Measurements from ENCODE around the gene FEZ2. TPM values are rescaled to one million over a fixed set of nuclear protein-coding genes. Genes with fewer than 3 reads are reported as not detected.

Gene FEZ2
- total and polyA plus RNA-seq, 10 of the 15 experiments (the other 5 are each of a cell fraction or from before 2014, with no cell fraction given) = 3.0 to 15.4 (median 6.6) TPM

DNA sequence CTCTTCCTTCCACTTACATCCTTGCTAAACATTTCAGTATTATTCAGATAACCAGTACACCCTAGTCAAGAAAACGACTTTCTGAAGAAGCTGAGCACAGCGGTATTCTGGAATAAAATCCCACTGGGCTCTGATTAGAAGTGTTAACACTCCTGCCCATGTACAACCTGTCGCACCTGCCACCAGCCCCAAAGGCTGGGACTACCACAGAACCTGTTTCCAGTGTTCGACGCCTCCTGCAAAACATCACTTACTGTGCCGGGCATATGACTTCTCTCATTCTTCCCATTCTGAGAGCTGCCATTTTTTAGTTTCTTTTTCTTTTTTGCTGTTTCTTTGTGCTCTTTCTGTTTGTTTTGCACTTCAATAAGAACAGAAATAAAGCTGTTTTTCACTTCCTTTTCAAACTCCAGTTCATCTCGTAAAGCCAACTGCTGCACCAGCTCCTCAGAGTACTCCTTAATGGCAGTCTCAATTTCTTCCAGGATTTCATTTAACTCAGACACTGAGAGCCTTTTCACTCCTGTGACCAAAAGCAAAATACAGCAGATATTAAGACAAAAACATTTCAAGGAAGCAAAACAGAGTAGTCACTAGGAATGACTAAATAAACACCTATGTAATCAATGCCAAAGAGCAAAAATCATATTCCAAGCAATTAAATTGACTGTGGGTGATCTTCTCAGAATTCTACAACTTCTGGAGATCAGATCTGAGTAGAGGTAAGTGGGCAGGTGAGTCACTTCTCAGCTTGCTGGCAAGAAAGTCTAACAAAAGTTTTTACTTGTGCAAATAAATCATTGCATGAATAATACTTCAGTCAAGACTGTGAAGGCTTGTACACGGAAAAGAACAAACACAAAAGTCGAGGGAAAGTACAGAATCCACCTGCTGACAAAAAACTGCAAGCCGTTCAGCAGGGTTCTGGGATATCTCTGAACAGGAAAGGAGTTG lies 19.3 kb downstream of the FEZ2 start:
- in situ Hi-C loops (cut with MboI) (no loop called here), intact Hi-C loops (cut with micrococcal nuclease; ENCODE audit: unreplicated experiment) (no loop called here)
- Histone ChIP-seq H3K9me3 (replicated peaks; ENCODE audit: control insufficient read depth, insufficient read depth, low read length) (no peaks in the 10 kb centered on the region), H3K27ac (ENCODE audit: control insufficient read depth, insufficient read depth) (no peak overlapping the region), H3K79me2 (ENCODE audit: control insufficient read depth, insufficient read depth, low read length) (no peaks in the 10 kb centered on the region), H2AFZ (ENCODE audit: control insufficient read depth, low read depth, low read length) (no peak overlapping the region), H3K36me3 (ENCODE audit: control insufficient read depth in 2 of 2, insufficient read depth in 2 of 2, low read length in 1 of 2) (peaks cover 0 to 14% of the 10 kb centered on the region in 2 experiments; a peak in 3 of 4 replicates), H3K4me2 (ENCODE audit: control insufficient read depth, insufficient read depth) (no peak overlapping the region), H3K27me3 (replicated peaks in 1 of 2; ENCODE audit: control insufficient read depth in 2 of 2, insufficient read depth in 2 of 2, low read length in 1 of 2) (no peaks in the 10 kb centered on the region), H3K4me3 (no peak overlapping the region), H3K4me1 (ENCODE audit: control insufficient read depth, insufficient read depth, low read length) (0 out of 2 replicates have a peak, but pooled peaks cover 5% of the 10 kb centered on the region), H3K9ac (ENCODE audit: control insufficient read depth, insufficient read depth, low read length) (no peak overlapping the region), H4K20me1 (ENCODE audit: control insufficient read depth, insufficient read depth) (no peaks in the 10 kb centered on the region)
- ATAC-seq (no peak), DNase-seq (ENCODE audit: low read depth, low spot score) (no peak), FAIRE-seq (peak; percentile 54)
- no TSS peak for BruUV-seq (replicated peaks)
- CTCF ChIA-PET = interaction anchor here (1.0 kb wide), 1 partner anchor 9 kb away, joined by 3 read pairs; no protein-coding TSS in a partner anchor
- RAD21 ChIA-PET (ENCODE audit: unreplicated experiment) = no interaction called here
- SMC1A ChIA-PET (ENCODE audit: uncharacterized antibody, unreplicated experiment) = no interaction called here
- 82% methylated on average over 10 of the region's 10 CpGs for WGBS (ENCODE audit: insufficient coverage, insufficient replicate concordance, low lambda C conversion rate, missing lambda C conversion rate)
- POLR2A ChIA-PET = no interaction called here
- no peak for TF ChIP-seq ZNF592 (IDR thresholded peaks at IDR 0.05)
- no peak for TF ChIP-seq MLLT1 (IDR thresholded peaks at IDR 0.05)
- TF ChIP-seq JUNB (IDR thresholded peaks at IDR 0.05) = no peak
- TF ChIP-seq BMI1 (IDR thresholded peaks at IDR 0.05; ENCODE audit: borderline replicate concordance) = no peak
- TF ChIP-seq RBBP5 (conservative IDR thresholded peaks at IDR 0.05) = no peak
- TF ChIP-seq SRF (IDR thresholded peaks at IDR 0.05; ENCODE audit: low read depth in 2 of 2, low read length in 2 of 2) = no peak
- no peak for TF ChIP-seq MEF2A (IDR thresholded peaks at IDR 0.05; ENCODE audit: insufficient read depth, low read depth, low read length)
- no peak for TF ChIP-seq ETV6 (conservative IDR thresholded peaks at IDR 0.05 in 1 of 2, IDR thresholded peaks at IDR 0.05 in 1 of 2; ENCODE audit: borderline replicate concordance in 1 of 2, low read depth in 1 of 2)
- no peak for TF ChIP-seq NKRF (conservative IDR thresholded peaks at IDR 0.05)
- TF ChIP-seq TCF12 (IDR thresholded peaks at IDR 0.05; ENCODE audit: low read depth, low read length) = no peak
- no peak for TF ChIP-seq HDAC6 (IDR thresholded peaks at IDR 0.05; ENCODE audit: unreplicated experiment)
- no peak for TF ChIP-seq CREB1 (IDR thresholded peaks at IDR 0.05; ENCODE audit: low read depth)
- TF ChIP-seq POU2F2 (IDR thresholded peaks at IDR 0.05; ENCODE audit: borderline replicate concordance, low read depth, low read length) = no peak
- no peak for TF ChIP-seq YBX1 (IDR thresholded peaks at IDR 0.05)
- TF ChIP-seq ZNF24 (IDR thresholded peaks at IDR 0.05) = no peak

Measured in GM12878 (cell line).